Esophagus muscularis mucosa (tissue), 4 donors: ENCODE data around the gene IKZF1.

Source experiments
- CTCF ChIP-seq, 3 experiments: fragments of 200-600 bp in 2 of 3; fragments of 450-650 bp in 1 of 3; sonication (generic) in 2 of 3; IDR thresholded peaks; one replicate each; pipeline ENCODE4 v1.5.1; 2017 to 2019; ENCODE audit warnings: antibody characterized with exemption in 3 of 3, mild to moderate bottlenecking in 2 of 3, moderate library complexity in 1 of 3
- EP300 ChIP-seq: sonication (generic); formaldehyde crosslinking; IDR thresholded peaks from one replicate; pipeline ENCODE4 v1.6.1; 2017; ENCODE audit warnings: antibody characterized with exemption
- POLR2A ChIP-seq: fragments of 450-650 bp; IDR thresholded peaks from one replicate; pipeline ENCODE4 v1.6.1; 2017; ENCODE audit warnings: antibody characterized with exemption, moderate library complexity, mild to moderate bottlenecking, low read depth
- POLR2AphosphoS5 ChIP-seq, 2 donors: sonication (generic); formaldehyde crosslinking; IDR thresholded peaks; one replicate each; pipeline ENCODE4 v1.6.1; 2017; ENCODE audit warnings: antibody characterized with exemption in 2 of 2

GRCh38 chr7:50436133-50436806 lies 131.8 kb downstream of the IKZF1 start:
- TF ChIP-seq CTCF (IDR thresholded peaks at IDR 0.05) = no peak
- no peak for TF ChIP-seq POLR2AphosphoS5 (IDR thresholded peaks at IDR 0.05)
- TF ChIP-seq POLR2A = no peak
- no peak for TF ChIP-seq EP300
